ENCODE measurements around the gene OR51A7.

Gene OR51A7

DNA sequence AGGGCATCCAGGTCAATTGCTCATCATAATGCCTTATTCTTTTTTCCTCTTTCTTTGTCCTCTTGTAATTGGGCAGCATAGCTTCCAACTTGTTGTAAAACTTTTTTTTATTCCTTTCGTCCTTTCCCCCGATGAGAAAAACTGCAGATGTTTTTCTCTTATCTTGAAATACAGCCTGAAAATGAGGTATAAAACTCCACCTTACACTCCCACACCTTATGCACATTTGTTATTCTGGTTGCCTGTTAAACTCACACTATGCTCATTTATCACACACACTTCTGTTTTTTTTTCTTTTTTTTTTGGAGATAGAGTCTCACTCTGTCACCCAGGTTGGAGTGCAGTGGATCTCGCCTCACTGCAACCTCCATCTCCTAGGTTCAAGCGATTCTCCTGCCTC lies 53.8 kb downstream of the OR51A7 start:
- DNase-seq: no peak

Data from NCI-H524 (cell line).